IMR-90 (cell line): ENCODE data around the gene TM2D1. TPM values are rescaled to one million over a fixed set of nuclear protein-coding genes. Genes with fewer than 3 reads are reported as not detected.

Experiments
- ATAC-seq: fragments of 200-7000 bp; cut with Tn5 transposase; 2 replicates; pipeline ENCODE4 v1.9.1; 2020; ENCODE audit warnings: low read depth, mild to moderate bottlenecking, moderate library complexity
- BruUV-seq: library from RNA; stranded (reverse); fragments of 400-500 nt; replicated peaks from 2 replicates; lab custom pipeline; 2021; lab: Mats Ljungman, UMichigan
- CTCF ChIA-PET: fragments of 300-600 bp; formaldehyde crosslinking; extraction: SDS; loops from one replicate; lab custom pipeline; 2021; ENCODE audit warnings: antibody characterized with exemption; lab: Yijun Ruan, JAX
- POLR2A ChIA-PET: fragments of 300-600 bp; sonication (Branson Sonifier 250); formaldehyde crosslinking; loops from one replicate; lab custom pipeline; 2022; ENCODE audit warnings: antibody characterized with exemption; ENCODE audit not compliant: unreplicated experiment; lab: Charles Lee
- DNase-seq: peaks from one replicate; pipeline ENCODE4 v3.0.0; 2013
- H2AFZ ChIP-seq: replicated peaks from 2 replicates; pipeline ENCODE3; 2013; ENCODE audit warnings: low read length, mild to moderate bottlenecking; ENCODE audit not compliant: poor library complexity
- H2AK5ac ChIP-seq: 2 replicates; pipeline ENCODE4 v1.6.1; 2013; ENCODE audit warnings: low read depth, low read length, inconsistent platforms
- H2AK9ac ChIP-seq: replicated peaks from 2 replicates; pipeline ENCODE3; 2013; ENCODE audit warnings: mild to moderate bottlenecking, low read depth, low read length, moderate library complexity; ENCODE audit not compliant: poor library complexity
- H2BK120ac ChIP-seq: 2 replicates; pipeline ENCODE4 v1.6.1; 2013; ENCODE audit warnings: low read depth, low read length, inconsistent platforms
- H2BK15ac ChIP-seq: 3 replicates; pipeline ENCODE4 v1.6.1; 2013; ENCODE audit warnings: low read depth, low read length, inconsistent platforms
- H2BK20ac ChIP-seq: 2 replicates; pipeline ENCODE4 v1.6.1; 2013; ENCODE audit warnings: low read depth, mild to moderate bottlenecking, inconsistent platforms, low read length, moderate library complexity
- H2BK5ac ChIP-seq: 2 replicates; pipeline ENCODE4 v1.6.1; 2013; ENCODE audit warnings: mild to moderate bottlenecking, low read depth, low read length, inconsistent platforms; ENCODE audit not compliant: poor library complexity, severe bottlenecking
- H3K14ac ChIP-seq: replicated peaks from 2 replicates; pipeline ENCODE4 v1.6.1; 2013; ENCODE audit warnings: low read depth, low read length, inconsistent platforms
- H3K18ac ChIP-seq: 2 replicates; pipeline ENCODE4 v1.6.1; 2013; ENCODE audit warnings: low read depth, low read length, control low read depth
- H3K23ac ChIP-seq: 2 replicates; pipeline ENCODE4 v1.6.1; 2013; ENCODE audit warnings: low read depth, low read length, inconsistent platforms
- H3K27ac ChIP-seq: 2 replicates; pipeline ENCODE4 v1.5.1; 2013; ENCODE audit warnings: mild to moderate bottlenecking, control low read depth, low read length; ENCODE audit not compliant: insufficient read depth
- H3K27me3 ChIP-seq: 2 replicates; pipeline ENCODE4 v1.6.1; 2013; ENCODE audit warnings: low read length; ENCODE audit not compliant: control insufficient read depth, insufficient read depth
- H3K36me3 ChIP-seq: 2 replicates; pipeline ENCODE4 v1.6.1; 2013; ENCODE audit warnings: low read length, mixed read lengths; ENCODE audit not compliant: control insufficient read depth, insufficient read depth
- H3K4ac ChIP-seq: 2 replicates; pipeline ENCODE4 v1.6.1; 2013; ENCODE audit warnings: low read depth, low read length, inconsistent platforms
- H3K4me1 ChIP-seq: 2 replicates; pipeline ENCODE4 v1.6.1; 2013; ENCODE audit warnings: low read length, mixed read lengths; ENCODE audit not compliant: control insufficient read depth, insufficient read depth
- H3K4me2 ChIP-seq: 2 replicates; pipeline ENCODE4 v1.6.1; 2013; ENCODE audit warnings: low read depth, mild to moderate bottlenecking, control low read depth, low read length, moderate library complexity
- H3K4me3 ChIP-seq: 2 replicates; pipeline ENCODE4 v1.5.1; 2013; ENCODE audit warnings: low read depth, mild to moderate bottlenecking, control low read depth, low read length, moderate library complexity; ENCODE audit not compliant: insufficient read depth
- H3K56ac ChIP-seq: 2 replicates; pipeline ENCODE4 v1.6.1; 2013; ENCODE audit warnings: low read length, inconsistent platforms; ENCODE audit not compliant: insufficient read depth; ENCODE audit errors: extremely low read depth
- H3K79me1 ChIP-seq, 2 experiments: 2 replicates each; pipeline ENCODE4 v1.6.1; 2013; ENCODE audit warnings: low read length in 2 of 2, inconsistent platforms in 1 of 2, low read depth in 1 of 2
- H3K9ac ChIP-seq: 2 replicates; pipeline ENCODE4 v1.6.1; 2013; ENCODE audit warnings: low read depth, low read length, control low read depth
- H3K9me1 ChIP-seq: 2 replicates; pipeline ENCODE4 v1.6.1; 2013; ENCODE audit warnings: low read length, inconsistent platforms; ENCODE audit not compliant: insufficient read depth
- H3K9me3 ChIP-seq: 2 replicates; pipeline ENCODE4 v1.6.1; 2013; ENCODE audit warnings: low read length; ENCODE audit not compliant: control insufficient read depth, insufficient read depth
- H4K20me1 ChIP-seq: 2 replicates; pipeline ENCODE4 v1.6.1; 2013; ENCODE audit warnings: low read length, inconsistent platforms; ENCODE audit not compliant: insufficient read depth
- H4K5ac ChIP-seq: 2 replicates; pipeline ENCODE4 v1.6.1; 2013; ENCODE audit warnings: mild to moderate bottlenecking, low read depth, low read length, control low read depth
- H4K8ac ChIP-seq, 2 experiments: 2 replicates each; pipeline ENCODE4 v1.6.1; 2013; ENCODE audit warnings: low read depth in 2 of 2, low read length in 2 of 2, control low read depth in 1 of 2, inconsistent platforms in 1 of 2
- H4K91ac ChIP-seq: 2 replicates; pipeline ENCODE4 v1.6.1; 2013; ENCODE audit warnings: low read depth, low read length, inconsistent platforms; ENCODE audit not compliant: insufficient read depth
- NFE2L2 ChIP-seq: fragments of 150-350 bp; IDR thresholded peaks from 2 replicates; pipeline ENCODE4 v1.6.1; 2016; ENCODE audit warnings: low read depth, mild to moderate bottlenecking, low read length
- WGBS, 2 experiments: methylation state at CpG; one replicate each; pipeline versions ENCODE4 v1.1.5 to v1.1.7; 2013; ENCODE audit warnings: missing lambda C conversion rate in 2 of 2; ENCODE audit not compliant: insufficient read length in 1 of 2; ENCODE audit errors: extremely low coverage in 2 of 2; 5-methylcytosine and 5-hydroxymethylcytosine counted together
- dilution Hi-C: fragments of 300-500 bp; cut with HindIII; formaldehyde crosslinking; loops from one replicate; pipeline ENCODE4 v1.14.3; 2018; ENCODE audit warnings: low sequenced_read_pairs; ENCODE audit not compliant: unreplicated experiment
- in situ Hi-C: fragments of 300-500 bp; cut with MboI; formaldehyde crosslinking; loops from 3 replicates; pipeline ENCODE4 v1.14.3; 2019; ENCODE audit warnings: low sequenced_read_pairs, inconsistent platforms, mixed read lengths
- intact Hi-C: fragments of 100-400 bp; cut with micrococcal nuclease; formaldehyde crosslinking; loops from 2 replicates; pipeline ENCODE4 v1.10.0; 2022
- polyA plus RNA-seq, 3 experiments: library from polyadenylated mRNA; depleted of rRNA; stranded (reverse); fragments of >200 nt; gene quantifications; 2 replicates each; pipeline ENCODE4 v1.2.3, GENCODE V29; 2012; ENCODE audit warnings: low replicate concordance in 1 of 3
- total RNA-seq: library from RNA; depleted of rRNA; stranded (reverse); fragments of >200 nt; gene quantifications from 2 replicates; pipeline ENCODE4 v1.2.3, GENCODE V29; 2012

Gene TM2D1
- total and polyA plus RNA-seq, 2 of the 4 experiments (the other 2 are of a cell fraction) = 14.3 to 32.7 TPM

DNA sequence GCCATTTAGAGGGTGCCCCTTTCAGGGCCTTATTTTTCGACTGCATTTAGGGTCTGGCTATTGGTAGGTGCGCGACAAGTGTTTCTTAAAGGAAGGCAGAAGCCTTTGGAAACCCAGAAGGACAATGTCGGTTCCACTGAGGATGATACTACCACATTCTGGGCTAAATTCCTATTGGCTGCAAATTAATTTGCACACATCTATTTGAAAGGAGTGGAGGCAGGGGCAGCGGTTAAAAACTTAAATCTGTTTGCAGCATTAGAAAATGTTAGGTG is 18.4 kb upstream of the TM2D1 start:
- H4K91ac ChIP-seq = peak overlapping the region; percentile 27; the same call in 1 of the 2 replicates
- peaks cover 5% of the 10 kb centered on the region; the same call in 1 of the 2 replicates for H3K4me1 ChIP-seq
- H3K9me1 ChIP-seq = no peaks in the 10 kb centered on the region
- ChIA-PET CTCF (interaction anchor here (0.5 to 0.6 kb wide), 2 partner anchors 108 to 666 kb away, joined by 4 to 5 read pairs; no protein-coding TSS in a partner anchor), POLR2A (interaction anchor here (0.6 kb wide), 1 partner anchor 311 kb away, joined by 7 read pairs; no protein-coding TSS in a partner anchor)
- H4K5ac ChIP-seq = peak overlapping the region; percentile 93
- 0 out of 2 replicates have a peak overlapping the region, but pooled peaks have one; percentile 52 for H2BK120ac ChIP-seq
- no peak overlapping the region; the same call in 1 of the 2 replicates for H3K18ac ChIP-seq
- peak overlapping the region; percentile 82; the same call in 1 of the 2 replicates for H3K27ac ChIP-seq
- no peaks in the 10 kb centered on the region for H3K36me3 ChIP-seq
- peak overlapping the region; percentile 57 for H3K4me2 ChIP-seq
- H3K9me3 ChIP-seq = no peaks in the 10 kb centered on the region
- ATAC-seq (no peak), DNase-seq (no peak)
- H3K56ac ChIP-seq = peak overlapping the region; percentile 60; the same call in 1 of the 2 replicates
- H3K4ac ChIP-seq = peak overlapping the region; percentile 87
- dilution Hi-C loops = no loop called here
- 0 out of 2 replicates have a peak overlapping the region, but pooled peaks have one; percentile 85 for H3K14ac ChIP-seq
- no peak overlapping the region for H2BK5ac ChIP-seq
- no peaks in the 10 kb centered on the region for H3K27me3 ChIP-seq
- peaks cover 0 to 7% of the 10 kb centered on the region in 2 experiments; a peak in 1 of 4 replicates for H3K79me1 ChIP-seq
- peak overlapping the region; percentile 91 for H3K9ac ChIP-seq
- peak overlapping the region; percentile 93 for H2AK9ac ChIP-seq
- H2BK15ac ChIP-seq = no peak overlapping the region
- H4K8ac ChIP-seq = peak overlapping the region; percentile 95 to 96; a peak in 3 of 4 replicates
- peak overlapping the region; percentile 97 for H2AFZ ChIP-seq
- no peak overlapping the region for H2BK20ac ChIP-seq
- H4K20me1 ChIP-seq = no peaks in the 10 kb centered on the region
- BruUV-seq = no TSS peak
- H2AK5ac ChIP-seq = no peak overlapping the region
- no CpG with 5 or more reads among the region's 5 CpGs for WGBS, 2 experiments
- intact Hi-C loops = loop anchor here (5.0 to 10.0 kb wide), 2 partner anchors 104 to 669 kb away; no protein-coding TSS in a partner anchor
- TF ChIP-seq NFE2L2 = no peak
- peak overlapping the region; percentile 80 for H3K4me3 ChIP-seq
- peak overlapping the region; percentile 85; the same call in 1 of the 2 replicates for H3K23ac ChIP-seq
- in situ Hi-C loops = no loop called here
